Measurements from ENCODE around the gene NR3C2. TPM values are rescaled to one million over a fixed set of nuclear protein-coding genes. Genes with fewer than 3 reads are reported as not detected.

NR3C2 gene
- polyA plus RNA-seq, 1 experiment: 0.14 TPM

DNA sequence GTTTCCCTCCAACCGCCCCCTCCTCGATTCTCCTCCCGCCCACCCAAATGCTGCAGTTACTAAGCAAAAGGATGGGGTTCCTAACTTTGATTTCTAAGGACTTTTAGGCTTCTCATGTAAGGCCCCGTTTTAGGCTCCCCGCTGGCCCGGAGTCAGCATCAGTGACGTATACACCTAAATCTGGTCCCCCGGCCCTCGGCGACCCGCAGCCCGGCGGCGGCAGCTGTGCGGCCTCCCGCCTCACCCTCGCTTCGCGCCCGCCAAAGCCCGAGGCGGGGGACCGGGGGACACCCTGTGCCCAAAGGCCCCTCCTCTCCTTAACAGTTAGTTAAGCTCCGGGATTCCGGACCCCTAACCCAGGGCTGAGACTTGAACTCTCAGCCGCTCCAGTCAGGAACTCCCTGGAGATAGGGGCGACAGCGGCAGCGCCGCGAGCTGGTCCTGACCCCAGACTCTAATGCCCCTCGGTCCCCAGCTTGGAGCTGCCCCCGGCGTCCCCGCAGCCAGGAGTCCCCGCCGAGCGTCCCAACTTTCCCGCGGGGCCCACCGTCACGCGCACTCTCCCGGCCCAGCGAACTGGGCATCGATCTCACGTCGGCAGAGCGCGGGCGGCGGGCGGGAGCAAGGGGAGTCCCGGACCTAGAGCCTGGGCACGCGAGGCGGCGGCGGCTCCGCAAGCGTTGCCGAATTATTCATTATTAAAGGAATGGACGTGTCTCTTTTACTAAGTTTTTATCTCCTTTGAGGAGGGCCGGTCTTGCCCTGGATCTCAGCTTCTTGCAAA is 1.5 kb upstream of the NR3C2 start:
- H3K4me3 ChIP-seq (ENCODE audit: low read depth, low read length): peak overlapping the region; percentile 35
- H3K27ac ChIP-seq (ENCODE audit: low read depth, low read length): no peak overlapping the region
- ChIA-PET CTCF (no interaction called here), POLR2A (no interaction called here)
- DNase-seq (ENCODE audit: low read depth, low spot score): no peak
- peaks cover 5% of the 10 kb centered on the region; the same call in 1 of the 2 replicates for H3K9me3 ChIP-seq (ENCODE audit: control insufficient read depth, insufficient read depth, low read length)
- H3K27me3 ChIP-seq (ENCODE audit: control insufficient read depth, insufficient read depth, low read length): peaks cover 62% of the 10 kb centered on the region
- TF ChIP-seq, protein P1, sequence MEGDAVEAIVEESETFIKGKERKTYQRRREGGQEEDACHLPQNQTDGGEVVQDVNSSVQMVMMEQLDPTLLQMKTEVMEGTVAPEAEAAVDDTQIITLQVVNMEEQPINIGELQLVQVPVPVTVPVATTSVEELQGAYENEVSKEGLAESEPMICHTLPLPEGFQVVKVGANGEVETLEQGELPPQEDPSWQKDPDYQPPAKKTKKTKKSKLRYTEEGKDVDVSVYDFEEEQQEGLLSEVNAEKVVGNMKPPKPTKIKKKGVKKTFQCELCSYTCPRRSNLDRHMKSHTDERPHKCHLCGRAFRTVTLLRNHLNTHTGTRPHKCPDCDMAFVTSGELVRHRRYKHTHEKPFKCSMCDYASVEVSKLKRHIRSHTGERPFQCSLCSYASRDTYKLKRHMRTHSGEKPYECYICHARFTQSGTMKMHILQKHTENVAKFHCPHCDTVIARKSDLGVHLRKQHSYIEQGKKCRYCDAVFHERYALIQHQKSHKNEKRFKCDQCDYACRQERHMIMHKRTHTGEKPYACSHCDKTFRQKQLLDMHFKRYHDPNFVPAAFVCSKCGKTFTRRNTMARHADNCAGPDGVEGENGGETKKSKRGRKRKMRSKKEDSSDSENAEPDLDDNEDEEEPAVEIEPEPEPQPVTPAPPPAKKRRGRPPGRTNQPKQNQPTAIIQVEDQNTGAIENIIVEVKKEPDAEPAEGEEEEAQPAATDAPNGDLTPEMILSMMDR (IDR thresholded peaks at IDR 0.05; ENCODE audit: low read depth, low read length): no peak

DNA sequence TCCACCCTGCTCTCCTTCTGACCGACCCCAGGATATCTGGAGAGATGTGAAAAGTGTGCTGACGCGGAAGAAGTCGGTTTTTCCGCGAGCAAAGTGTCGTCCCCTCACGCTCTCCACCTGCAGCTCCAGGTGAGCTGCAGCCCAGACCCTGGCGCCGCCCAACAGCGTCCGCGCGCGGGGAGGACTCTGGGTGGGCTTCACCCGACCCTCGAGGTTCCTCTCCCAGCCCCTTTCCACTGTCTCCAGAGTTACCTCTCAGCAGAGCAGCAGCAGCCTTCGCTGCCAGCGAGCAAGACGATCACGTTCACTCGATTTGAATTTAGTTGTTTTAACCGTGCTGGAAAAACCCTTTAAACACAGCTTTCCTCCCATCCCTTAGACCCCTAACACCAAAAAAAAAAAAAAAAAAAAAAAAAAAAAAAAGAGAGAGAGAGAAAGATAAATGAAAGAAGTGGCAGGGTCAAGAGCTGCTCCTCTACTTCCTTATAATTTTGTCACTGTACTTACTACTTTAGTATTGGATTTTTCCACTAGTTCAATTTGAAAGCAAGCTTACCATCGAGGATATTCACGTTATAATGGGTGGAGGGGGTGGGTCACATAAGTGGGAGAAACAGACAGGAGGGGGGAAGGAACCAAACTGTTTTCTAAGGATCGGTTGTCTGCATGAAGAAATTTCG is 758 bp upstream of the NR3C2 start:
- H3K27me3 ChIP-seq (ENCODE audit: control insufficient read depth, insufficient read depth, low read length): peaks cover 62% of the 10 kb centered on the region
- ChIA-PET CTCF (interaction anchor here (0.5 to 0.6 kb wide), 2 partner anchors 123 to 1372 kb away, joined by 3 to 6 read pairs; no protein-coding TSS in a partner anchor), POLR2A (no interaction called here)
- TF ChIP-seq, protein P1 (IDR thresholded peaks at IDR 0.05; ENCODE audit: low read depth, low read length): no peak
- peak overlapping the region; percentile 74 for H3K4me3 ChIP-seq (ENCODE audit: low read depth, low read length)
- no peak for DNase-seq (ENCODE audit: low read depth, low spot score)
- H3K9me3 ChIP-seq (ENCODE audit: control insufficient read depth, insufficient read depth, low read length): peaks cover 5% of the 10 kb centered on the region; the same call in 1 of the 2 replicates
- H3K27ac ChIP-seq (ENCODE audit: low read depth, low read length): no peak overlapping the region

DNA sequence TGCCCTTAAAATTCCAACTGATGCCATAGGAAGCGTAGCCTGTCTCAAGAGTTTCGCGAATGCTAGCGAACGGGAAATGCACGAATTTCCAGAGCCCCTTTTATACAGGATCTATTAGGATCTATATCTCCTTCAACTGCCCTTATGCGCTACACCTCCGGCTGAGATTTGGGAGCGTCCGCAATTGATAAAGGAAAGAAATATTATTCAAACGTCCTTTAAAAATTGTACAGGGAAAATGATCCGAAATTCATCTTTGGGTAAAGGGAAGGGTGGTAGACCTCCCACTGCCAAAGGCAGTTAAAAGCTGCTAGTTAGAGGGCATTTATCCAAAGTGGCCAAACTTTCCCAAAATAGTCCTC is 609 bp downstream of the NR3C2 start:
- no peak for DNase-seq (ENCODE audit: low read depth, low spot score)
- Histone ChIP-seq H3K27me3 (ENCODE audit: control insufficient read depth, insufficient read depth, low read length) (peaks cover 53% of the 10 kb centered on the region), H3K27ac (ENCODE audit: low read depth, low read length) (no peak overlapping the region), H3K9me3 (ENCODE audit: control insufficient read depth, insufficient read depth, low read length) (peaks cover 5% of the 10 kb centered on the region; the same call in 1 of the 2 replicates), H3K4me3 (ENCODE audit: low read depth, low read length) (peak overlapping the region; percentile 74)
- CTCF ChIA-PET: no interaction called here
- POLR2A ChIA-PET: no interaction called here
- TF ChIP-seq, protein P1 (IDR thresholded peaks at IDR 0.05; ENCODE audit: low read depth, low read length): no peak

DNA sequence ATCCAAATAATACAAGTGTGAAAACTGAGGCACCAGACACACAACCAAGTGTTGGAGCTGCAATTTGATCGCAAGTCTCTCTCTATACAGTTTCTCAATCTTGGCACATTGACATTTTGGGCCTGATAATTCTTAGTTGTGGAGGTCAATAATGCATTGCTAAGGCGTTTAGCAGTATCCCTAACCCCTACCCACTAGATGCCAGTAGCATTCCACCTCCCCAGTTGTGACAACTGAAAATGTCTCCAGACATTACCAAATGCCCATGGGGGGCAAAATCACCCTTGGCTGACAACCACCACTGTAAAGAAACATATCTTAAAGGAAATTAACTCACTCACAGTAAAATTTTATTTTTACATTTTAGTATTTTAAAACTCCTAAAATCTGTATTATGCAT is 4.2 kb downstream of the NR3C2 start:
- CTCF ChIA-PET: no interaction called here
- POLR2A ChIA-PET: no interaction called here
- Histone ChIP-seq H3K27ac (ENCODE audit: low read depth, low read length) (no peak overlapping the region), H3K9me3 (ENCODE audit: control insufficient read depth, insufficient read depth, low read length) (peaks cover 5% of the 10 kb centered on the region; the same call in 1 of the 2 replicates), H3K27me3 (ENCODE audit: control insufficient read depth, insufficient read depth, low read length) (peaks cover 27% of the 10 kb centered on the region), H3K4me3 (ENCODE audit: low read depth, low read length) (no peak overlapping the region)
- DNase-seq (ENCODE audit: low read depth, low spot score): no peak
- TF ChIP-seq, protein P1 (IDR thresholded peaks at IDR 0.05; ENCODE audit: low read depth, low read length): no peak

DNA sequence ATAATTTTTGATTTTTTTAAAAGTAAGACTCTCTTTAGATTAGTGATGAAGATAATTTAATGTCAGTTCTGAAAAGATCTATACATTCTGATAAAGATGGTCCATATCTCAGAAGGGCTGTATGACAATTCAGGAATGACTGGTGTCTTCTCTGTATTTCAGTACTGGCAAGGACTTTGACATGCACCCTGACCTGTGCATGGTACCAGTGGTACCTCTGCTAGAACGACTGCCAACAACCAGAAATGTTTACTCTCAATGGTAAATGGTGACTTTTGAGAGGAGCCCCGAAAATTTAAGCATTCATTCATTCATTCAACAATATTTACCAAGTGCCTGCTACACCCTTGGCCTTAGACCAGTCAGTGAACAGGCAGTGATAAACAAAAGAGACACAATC is 4.8 kb downstream of the NR3C2 start:
- POLR2A ChIA-PET: no interaction called here
- H3K27me3 ChIP-seq (ENCODE audit: control insufficient read depth, insufficient read depth, low read length): peaks cover 20% of the 10 kb centered on the region

More for the DNA sequence above, 4.8 kb downstream of the NR3C2 start:
- TF ChIP-seq, protein P1 (IDR thresholded peaks at IDR 0.05; ENCODE audit: low read depth, low read length): no peak
- DNase-seq (ENCODE audit: low read depth, low spot score): no peak
- Histone ChIP-seq H3K4me3 (ENCODE audit: low read depth, low read length) (no peak overlapping the region), H3K9me3 (ENCODE audit: control insufficient read depth, insufficient read depth, low read length) (no peaks in the 10 kb centered on the region; the same call in 1 of the 2 replicates), H3K27ac (ENCODE audit: low read depth, low read length) (no peak overlapping the region)
- CTCF ChIA-PET: no interaction called here

Data from AG04450 (cell line).